Fibroblast of skin of left quadriceps (primary cell): ENCODE measurements around the gene STOX2.
A peak's percentile ranks its signal among the peaks of the same experiment; 100 is the strongest.
"Not testable (repeated sequence)": the region's sequence is repeated elsewhere in the genome, so short reads cannot be mapped to it uniquely, and the experiment has no call there.

ENCODE experiments used
- DNase-seq, 2 experiments: peaks; one replicate each; pipeline ENCODE4 v3.0.0-alpha.2; 2013; ENCODE audit warnings: low read depth in 2 of 2

Gene STOX2

GRCh38 chr4:183935355-183936005 lies 30.4 kb downstream of the STOX2 start:
- DNase-seq, result no peak

DNA sequence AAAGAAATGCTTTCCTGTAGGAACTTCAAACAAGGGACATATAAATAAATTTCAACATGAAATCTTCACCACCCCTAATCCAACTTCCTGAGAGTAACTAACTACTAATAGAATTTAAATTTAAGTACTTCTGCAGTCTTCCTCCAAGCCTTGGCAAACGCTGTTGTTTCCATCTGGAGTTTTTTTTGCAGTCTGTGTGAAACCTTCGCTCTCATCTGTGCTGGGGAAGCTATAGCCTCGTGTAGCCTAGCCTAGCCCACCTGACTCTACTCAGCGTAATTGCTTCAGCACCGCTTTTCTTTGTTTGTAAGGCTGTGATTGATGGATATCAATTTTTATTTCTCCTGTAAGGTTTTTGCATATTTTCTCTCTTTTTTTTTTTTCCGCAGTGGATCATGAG lies 30.9 kb downstream of the STOX2 start:
- DNase-seq, result no peak

- DNase-seq, result no peak
Measured at GRCh38 chr4:183936574-183937345, 31.7 kb downstream of the STOX2 start.

DNA sequence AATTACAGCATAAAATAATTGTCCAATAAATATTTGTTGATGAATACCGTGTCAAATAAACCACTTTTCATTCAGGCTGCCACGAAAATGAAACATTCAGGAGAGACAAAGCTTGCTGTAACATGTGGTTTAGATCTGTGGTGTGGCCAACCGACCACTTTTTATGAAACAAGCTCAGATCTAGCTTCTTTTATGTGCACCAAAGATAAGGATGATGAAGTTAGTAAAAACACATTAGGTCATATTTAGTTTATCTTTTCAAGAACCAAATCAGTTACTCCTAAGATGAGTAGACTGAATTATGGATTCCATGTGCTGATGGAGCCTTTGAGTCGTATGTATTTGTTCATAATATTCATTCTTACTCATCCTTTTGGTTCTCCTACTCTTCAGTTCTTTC lies 35.8 kb downstream of the STOX2 start:
- no peak for DNase-seq

DNA sequence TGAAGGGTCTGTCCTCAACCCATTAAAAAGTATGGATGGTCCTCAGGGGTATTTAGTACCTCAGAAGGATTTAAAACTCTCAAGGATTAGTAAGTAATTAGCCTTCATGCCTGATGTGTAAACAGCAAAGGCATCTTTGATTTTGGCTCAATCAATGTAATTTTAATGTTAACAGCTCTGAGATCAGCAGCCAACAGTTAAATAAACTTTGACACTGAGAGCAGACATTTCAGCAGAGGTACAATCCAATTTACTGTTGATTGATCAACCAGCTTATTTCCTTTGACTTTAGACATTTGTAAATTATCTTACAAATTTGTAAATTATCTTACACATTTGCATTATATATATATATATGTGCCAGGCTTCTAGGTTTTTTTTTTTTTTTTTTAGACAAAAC lies 36.9 kb downstream of the STOX2 start:
- no peak for DNase-seq

- no peak for DNase-seq
Measured at GRCh38 chr4:183945741-183946140, 40.6 kb downstream of the STOX2 start.

- DNase-seq, result no peak
Measured at GRCh38 chr4:183950536-183950935, 45.4 kb downstream of the STOX2 start.

DNA sequence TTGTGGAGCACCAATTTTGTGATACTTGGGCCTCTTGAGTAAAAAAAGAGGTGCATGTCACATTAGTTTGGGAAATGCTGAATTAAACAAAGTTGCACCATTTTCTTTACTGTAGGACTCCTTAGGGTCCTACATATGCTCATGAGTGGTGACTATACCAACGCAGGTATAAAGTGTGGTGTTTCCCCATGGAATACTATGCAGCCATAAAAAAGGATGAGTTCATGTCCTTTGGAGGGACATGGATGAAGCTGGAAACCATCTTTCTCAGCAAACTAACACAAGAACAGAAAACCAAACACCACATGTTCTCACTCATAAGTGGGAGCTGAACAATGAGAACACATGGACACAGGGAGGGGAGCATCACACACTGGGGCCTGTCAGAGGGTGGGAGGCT lies 47.5 kb downstream of the STOX2 start:
- DNase-seq, result not testable (repeated sequence)

- peak in 1 of 2 experiments; percentile 0 for DNase-seq
Measured at GRCh38 chr4:183959319-183960045, 54.4 kb downstream of the STOX2 start.

GRCh38 chr4:183960046-183960420 lies 54.9 kb downstream of the STOX2 start:
- DNase-seq, result peak; percentile 55 to 62

GRCh38 chr4:183960962-183961541 lies 55.9 kb downstream of the STOX2 start:
- DNase-seq, result no peak

DNA sequence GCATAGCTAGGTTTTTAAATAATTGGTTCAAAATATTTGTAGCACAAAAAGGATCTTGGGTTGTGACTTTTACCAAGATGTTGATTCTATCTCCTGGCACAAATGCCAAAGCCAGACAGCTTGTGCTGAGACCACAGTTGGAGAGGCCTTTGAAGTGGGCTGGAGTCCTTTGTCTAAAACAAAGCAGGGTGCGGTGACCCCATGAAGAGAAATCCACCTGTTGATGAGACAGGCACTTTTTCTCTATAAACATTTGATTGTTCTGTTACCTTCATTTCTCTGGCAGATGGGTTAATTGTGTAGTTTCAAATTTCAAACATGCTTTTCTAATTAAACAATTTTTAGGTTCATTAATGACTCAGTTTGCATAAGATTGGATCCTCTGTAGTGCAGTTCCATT lies 56.7 kb downstream of the STOX2 start:
- no peak for DNase-seq

DNA sequence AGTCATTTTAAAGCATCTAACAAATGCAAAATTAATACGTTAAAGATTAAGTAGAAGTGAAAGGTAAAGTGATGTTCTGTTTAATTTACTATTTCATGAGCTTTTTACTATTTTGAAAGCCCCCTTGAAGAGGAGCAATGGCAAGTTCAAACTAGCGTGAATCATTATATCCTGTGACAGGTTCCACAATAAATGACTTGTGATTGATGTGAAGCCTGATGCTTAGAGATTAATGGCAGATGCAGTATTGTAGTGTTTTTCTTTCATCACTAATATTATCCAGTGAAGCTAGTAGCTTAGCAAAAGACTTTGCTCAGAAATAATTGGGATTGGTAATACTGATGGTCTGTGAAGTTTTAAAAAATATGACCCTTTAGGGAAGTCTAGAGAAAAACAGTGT lies 57.3 kb downstream of the STOX2 start:
- DNase-seq, result no peak

- DNase-seq, result no peak
Measured at GRCh38 chr4:183966371-183966770, 61.3 kb downstream of the STOX2 start.

- no peak for DNase-seq
Measured at GRCh38 chr4:183967266-183967665, 62.2 kb downstream of the STOX2 start.

GRCh38 chr4:183968502-183968901 lies 63.4 kb downstream of the STOX2 start:
- DNase-seq, result no peak

DNA sequence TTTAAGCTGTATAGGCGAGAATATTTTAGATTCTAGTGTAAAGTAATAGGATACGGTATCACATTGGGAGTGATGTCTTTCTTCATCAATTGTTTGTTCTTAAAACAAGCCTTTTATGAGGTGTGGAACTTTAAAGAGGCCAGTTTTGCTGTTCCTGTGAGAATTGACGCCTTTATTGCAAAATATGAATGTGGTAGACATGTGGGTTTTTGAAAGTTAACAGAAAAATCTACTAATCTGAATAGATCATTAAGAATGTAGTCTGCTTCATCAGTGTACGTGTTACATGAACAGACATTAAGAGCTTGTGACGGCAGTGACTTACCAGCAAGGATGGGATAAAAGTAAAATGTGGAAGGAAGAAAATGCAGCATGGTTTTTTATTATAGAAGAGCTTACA lies 63.8 kb downstream of the STOX2 start:
- DNase-seq, result no peak

GRCh38 chr4:183969596-183969995 lies 64.5 kb downstream of the STOX2 start:
- no peak for DNase-seq

DNA sequence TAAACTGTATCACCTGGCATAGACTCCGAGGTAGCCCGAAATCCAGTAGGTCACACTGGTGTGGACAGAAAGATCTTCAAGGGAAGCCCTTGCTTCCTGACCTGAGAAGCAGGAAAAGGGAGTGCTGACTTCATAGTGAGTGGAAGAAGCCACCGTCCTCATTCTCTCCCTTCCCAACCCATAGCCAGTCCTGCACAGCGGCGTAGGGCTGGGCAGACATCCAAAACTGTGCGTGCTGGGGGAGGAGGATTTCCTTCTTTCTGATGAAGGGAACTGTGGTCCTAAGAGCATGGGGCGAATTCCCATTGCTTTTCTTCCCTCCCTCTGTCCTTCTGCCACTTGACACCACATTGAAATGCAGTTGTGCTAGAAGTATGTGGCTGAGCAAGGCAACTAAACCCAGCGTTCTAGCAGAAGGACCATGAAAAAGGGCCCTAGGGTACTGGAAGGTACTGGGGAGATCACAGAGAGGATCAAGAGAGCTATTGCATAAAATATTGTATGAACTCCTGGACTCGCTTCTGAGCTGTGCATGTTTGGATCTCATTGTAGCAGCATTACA lies 66.9 kb downstream of the STOX2 start:
- no peak for DNase-seq

- DNase-seq, result no peak
Measured at GRCh38 chr4:183977707-183978106, 72.6 kb downstream of the STOX2 start.

GRCh38 chr4:183984566-183984965 lies 79.5 kb downstream of the STOX2 start:
- no peak for DNase-seq

- no peak for DNase-seq
Measured at GRCh38 chr4:183985786-183986185, 80.7 kb downstream of the STOX2 start.
